Keratinocyte (primary cell): ENCODE results near the gene RASAL2. TPM values are rescaled to one million over a fixed set of nuclear protein-coding genes. Genes with fewer than 3 reads are reported as not detected.

ENCODE experiments used
- DNase-seq: peaks from one replicate; pipeline ENCODE4 v3.0.0-alpha.2; 2011; ENCODE audit warnings: low read depth, missing footprints, low spot score
- FAIRE-seq: peaks from 2 replicates; lab custom pipeline; 2011; peaks lifted over from hg19 to GRCh38; lab: Jason Lieb, UNC
- H2AFZ ChIP-seq: 2 replicates; pipeline ENCODE4 v1.6.0; 2012; ENCODE audit warnings: low read length, control low read depth, inconsistent platforms; ENCODE audit not compliant: control insufficient read depth
- H3K27ac ChIP-seq: 2 replicates; pipeline ENCODE4 v1.5.1; 2011; ENCODE audit warnings: low read length; ENCODE audit not compliant: control insufficient read depth, insufficient read depth
- H3K27me3 ChIP-seq: 3 replicates; pipeline ENCODE4 v1.6.0; 2011; ENCODE audit warnings: low read length; ENCODE audit not compliant: control insufficient read depth, insufficient read depth; ENCODE audit errors: extremely low read depth
- H3K36me3 ChIP-seq, 2 experiments: 2 replicates in 1 of 2; 3 replicates in 1 of 2; pipeline ENCODE4 v1.5.1; 2011; ENCODE audit warnings: low read length in 2 of 2, mild to moderate bottlenecking in 1 of 2; ENCODE audit not compliant: control insufficient read depth in 2 of 2, insufficient read depth in 2 of 2; ENCODE audit errors: extremely low read depth in 1 of 2
- H3K4me1 ChIP-seq: 3 replicates; pipeline ENCODE4 v1.5.1; 2011; ENCODE audit warnings: low read length; ENCODE audit not compliant: control insufficient read depth, insufficient read depth; ENCODE audit errors: extremely low read depth
- H3K4me2 ChIP-seq: 3 replicates; pipeline ENCODE4 v1.6.0; 2011; ENCODE audit warnings: low read depth, low read length; ENCODE audit not compliant: control insufficient read depth, insufficient read depth; ENCODE audit errors: extremely low read depth
- H3K4me3 ChIP-seq, 3 experiments: fragments of 200-600 bp in 1 of 3; sonication (generic) in 1 of 3; 2 replicates in 2 of 3; 3 replicates in 1 of 3; pipeline ENCODE4 v1.5.1; 2011 to 2016; ENCODE audit warnings: low read length in 3 of 3, mild to moderate bottlenecking in 3 of 3, control low read depth in 2 of 3, inconsistent platforms in 1 of 3, low read depth in 1 of 3, mixed read lengths in 1 of 3, mixed run types in 1 of 3, moderate library complexity in 1 of 3; ENCODE audit not compliant: control insufficient read depth in 2 of 3, insufficient read depth in 2 of 3; ENCODE audit errors: extremely low read depth in 1 of 3
- H3K79me2 ChIP-seq: 2 replicates; pipeline ENCODE4 v1.6.0; 2012; ENCODE audit warnings: low read length; ENCODE audit not compliant: control insufficient read depth, insufficient read depth
- H3K9ac ChIP-seq: 3 replicates; pipeline ENCODE4 v1.6.0; 2011; ENCODE audit warnings: low read length; ENCODE audit not compliant: control insufficient read depth, insufficient read depth; ENCODE audit errors: extremely low read depth
- H3K9me1 ChIP-seq: 3 replicates; pipeline ENCODE4 v1.6.0; 2011; ENCODE audit warnings: low read length; ENCODE audit not compliant: control insufficient read depth, insufficient read depth; ENCODE audit errors: extremely low read depth
- H3K9me3 ChIP-seq: 2 replicates; pipeline ENCODE4 v1.5.1; 2012; ENCODE audit warnings: low read depth, low read length; ENCODE audit not compliant: control insufficient read depth
- H4K20me1 ChIP-seq: 3 replicates; pipeline ENCODE4 v1.6.0; 2011; ENCODE audit warnings: low read length; ENCODE audit not compliant: control insufficient read depth, insufficient read depth; ENCODE audit errors: extremely low read depth
- EZH2 ChIP-seq: IDR thresholded peaks from one replicate; pipeline ENCODE4 v1.6.1; 2012; ENCODE audit warnings: inconsistent platforms, mild to moderate bottlenecking, low read length, moderate library complexity
- dilution Hi-C: fragments of 300-500 bp; cut with MboI; formaldehyde crosslinking; loops from one replicate; pipeline ENCODE4 v1.7.0; 2020; ENCODE audit warnings: low sequenced_read_pairs; ENCODE audit not compliant: extremely low pct_ligation_motif_present
- polyA plus RNA-seq, 5 experiments: library from polyadenylated mRNA; depleted of rRNA in 3 of 5; stranded (reverse) in 3 of 5; stranded (forward) in 1 of 5; unstranded in 1 of 5; fragments of >200 nt; gene quantifications; 1 replicate in 1 of 5; 2 replicates in 3 of 5; 3 replicates in 1 of 5; pipeline versions ENCODE4 v1.2.1 to v1.2.3, GENCODE V29; 2011 to 2012; ENCODE audit warnings: missing spikeins in 2 of 5, low read depth in 1 of 5, low replicate concordance in 1 of 5
- TF ChIP-seq, protein P1 (sequence below), 3 experiments: IDR thresholded peaks in 1 of 3; conservative IDR thresholded peaks in 1 of 3; optimal IDR thresholded peaks in 1 of 3; 2 replicates in 2 of 3; 3 replicates in 1 of 3; pipeline versions ENCODE3 to v1.5.1; 2011; ENCODE audit warnings: low read length in 3 of 3, mild to moderate bottlenecking in 3 of 3, moderate library complexity in 2 of 3, control low read depth in 1 of 3, inconsistent platforms in 1 of 3; ENCODE audit not compliant: insufficient read depth in 2 of 3; ENCODE audit errors: extremely low read depth in 1 of 3

Gene RASAL2
- polyA plus RNA-seq, 1 donor (not counting 4 experiments of a cell fraction or from before 2014, with no cell fraction given), result 27.2 TPM

DNA sequence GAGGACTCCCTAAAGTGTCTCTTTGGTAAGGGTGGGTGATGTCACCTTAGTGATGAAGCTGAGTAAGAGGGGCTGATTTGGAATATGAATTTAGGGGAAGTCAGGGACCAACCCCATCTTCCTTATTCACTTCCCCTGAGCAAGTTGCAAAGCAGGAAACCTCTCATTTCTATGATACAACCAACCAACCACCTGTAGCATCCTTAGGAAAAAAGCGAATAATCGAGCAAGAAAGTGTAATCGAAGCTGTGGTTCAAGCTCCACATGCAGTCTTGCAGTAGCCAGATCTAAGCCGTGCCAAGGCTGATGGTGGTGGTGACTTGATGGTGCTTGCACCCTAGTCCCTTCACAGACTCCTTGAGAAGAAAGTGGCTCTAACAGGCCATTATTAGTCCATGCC lies 422.2 kb downstream of the RASAL2 start:
- TF ChIP-seq, protein P1, sequence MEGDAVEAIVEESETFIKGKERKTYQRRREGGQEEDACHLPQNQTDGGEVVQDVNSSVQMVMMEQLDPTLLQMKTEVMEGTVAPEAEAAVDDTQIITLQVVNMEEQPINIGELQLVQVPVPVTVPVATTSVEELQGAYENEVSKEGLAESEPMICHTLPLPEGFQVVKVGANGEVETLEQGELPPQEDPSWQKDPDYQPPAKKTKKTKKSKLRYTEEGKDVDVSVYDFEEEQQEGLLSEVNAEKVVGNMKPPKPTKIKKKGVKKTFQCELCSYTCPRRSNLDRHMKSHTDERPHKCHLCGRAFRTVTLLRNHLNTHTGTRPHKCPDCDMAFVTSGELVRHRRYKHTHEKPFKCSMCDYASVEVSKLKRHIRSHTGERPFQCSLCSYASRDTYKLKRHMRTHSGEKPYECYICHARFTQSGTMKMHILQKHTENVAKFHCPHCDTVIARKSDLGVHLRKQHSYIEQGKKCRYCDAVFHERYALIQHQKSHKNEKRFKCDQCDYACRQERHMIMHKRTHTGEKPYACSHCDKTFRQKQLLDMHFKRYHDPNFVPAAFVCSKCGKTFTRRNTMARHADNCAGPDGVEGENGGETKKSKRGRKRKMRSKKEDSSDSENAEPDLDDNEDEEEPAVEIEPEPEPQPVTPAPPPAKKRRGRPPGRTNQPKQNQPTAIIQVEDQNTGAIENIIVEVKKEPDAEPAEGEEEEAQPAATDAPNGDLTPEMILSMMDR (optimal IDR thresholded peaks at IDR 0.05 in 1 of 3, IDR thresholded peaks at IDR 0.05 in 1 of 3, conservative IDR thresholded peaks at IDR 0.05 in 1 of 3; ENCODE audit: extremely low read depth in 1 of 3, insufficient read depth in 2 of 3, low read length in 3 of 3), result no peak
- TF ChIP-seq EZH2, result no peak
- Histone ChIP-seq H4K20me1 (no peaks in the 10 kb centered on the region), H3K9me1 (no peaks in the 10 kb centered on the region), H3K4me1 (peaks cover 11% of the 10 kb centered on the region), H3K79me2 (no peaks in the 10 kb centered on the region), H3K4me3 (no peak overlapping the region), H2AFZ (no peak overlapping the region), H3K36me3 (no peaks in the 10 kb centered on the region), H3K27ac (no peak overlapping the region), H3K4me2 (no peak overlapping the region), H3K27me3 (no peaks in the 10 kb centered on the region), H3K9ac (no peak overlapping the region), H3K9me3 (no peaks in the 10 kb centered on the region)
- dilution Hi-C loops, result no loop called here
- DNase-seq (no peak), FAIRE-seq (no peak)

DNA sequence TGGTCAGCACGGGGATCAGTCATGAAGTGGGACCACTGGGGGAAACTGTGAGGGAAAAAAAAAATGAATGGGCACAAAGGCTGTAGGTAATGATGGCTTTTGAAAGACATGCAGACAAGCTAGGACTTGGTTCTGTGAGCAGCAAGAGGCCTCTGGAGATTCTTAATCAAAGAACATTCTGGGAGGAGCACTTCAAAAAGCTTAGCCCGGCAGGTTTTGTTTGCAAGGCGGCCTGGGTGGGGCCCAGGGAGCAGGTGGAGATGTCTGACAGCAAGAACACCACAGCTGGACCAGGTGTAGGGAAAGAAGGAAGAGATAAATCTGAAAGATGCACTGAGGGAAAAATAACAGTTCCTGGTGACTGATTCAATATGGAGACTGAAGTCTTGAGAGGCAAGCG lies 425.0 kb downstream of the RASAL2 start:
- Histone ChIP-seq H3K9ac (no peak overlapping the region), H3K36me3 (no peaks in the 10 kb centered on the region), H3K9me3 (no peaks in the 10 kb centered on the region), H4K20me1 (no peaks in the 10 kb centered on the region), H3K4me3 (no peak overlapping the region), H3K27ac (no peak overlapping the region), H3K27me3 (no peaks in the 10 kb centered on the region), H2AFZ (no peak overlapping the region), H3K79me2 (no peaks in the 10 kb centered on the region), H3K9me1 (no peaks in the 10 kb centered on the region), H3K4me1 (peaks cover 4% of the 10 kb centered on the region), H3K4me2 (no peak overlapping the region)
- no peak for FAIRE-seq
- TF ChIP-seq, protein P1 (optimal IDR thresholded peaks at IDR 0.05 in 1 of 3, IDR thresholded peaks at IDR 0.05 in 1 of 3, conservative IDR thresholded peaks at IDR 0.05 in 1 of 3; ENCODE audit: extremely low read depth in 1 of 3, insufficient read depth in 2 of 3, low read length in 3 of 3), result no peak
- no peak for TF ChIP-seq EZH2
- dilution Hi-C loops, result no loop called here
- DNase-seq, result no peak
